HUES48 (cell line): ENCODE data around the gene SLC28A1.

Experiments used
- H3K27ac ChIP-seq: one replicate; pipeline ENCODE4 v1.7.0; 2013; ENCODE audit warnings: low read depth, low read length, inconsistent platforms
- H3K27me3 ChIP-seq: 2 replicates; pipeline ENCODE4 v1.6.1; 2013; ENCODE audit warnings: mild to moderate bottlenecking, low read length; ENCODE audit not compliant: control insufficient read depth, insufficient read depth
- H3K36me3 ChIP-seq: 2 replicates; pipeline ENCODE4 v1.6.1; 2013; ENCODE audit warnings: low read length; ENCODE audit not compliant: control insufficient read depth, insufficient read depth
- H3K4me1 ChIP-seq: 2 replicates; pipeline ENCODE4 v1.6.1; 2013; ENCODE audit warnings: mild to moderate bottlenecking, low read length; ENCODE audit not compliant: control insufficient read depth, insufficient read depth
- H3K4me3 ChIP-seq: 2 replicates; pipeline ENCODE4 v1.5.1; 2013; ENCODE audit warnings: mild to moderate bottlenecking, low read depth, low read length
- H3K9ac ChIP-seq: 2 replicates; pipeline ENCODE4 v1.6.1; 2013; ENCODE audit warnings: mild to moderate bottlenecking, low read depth, low read length, moderate library complexity
- H3K9me3 ChIP-seq: 2 replicates; pipeline ENCODE4 v1.6.1; 2013; ENCODE audit warnings: low read length; ENCODE audit not compliant: control insufficient read depth, insufficient read depth

SLC28A1 gene

DNA sequence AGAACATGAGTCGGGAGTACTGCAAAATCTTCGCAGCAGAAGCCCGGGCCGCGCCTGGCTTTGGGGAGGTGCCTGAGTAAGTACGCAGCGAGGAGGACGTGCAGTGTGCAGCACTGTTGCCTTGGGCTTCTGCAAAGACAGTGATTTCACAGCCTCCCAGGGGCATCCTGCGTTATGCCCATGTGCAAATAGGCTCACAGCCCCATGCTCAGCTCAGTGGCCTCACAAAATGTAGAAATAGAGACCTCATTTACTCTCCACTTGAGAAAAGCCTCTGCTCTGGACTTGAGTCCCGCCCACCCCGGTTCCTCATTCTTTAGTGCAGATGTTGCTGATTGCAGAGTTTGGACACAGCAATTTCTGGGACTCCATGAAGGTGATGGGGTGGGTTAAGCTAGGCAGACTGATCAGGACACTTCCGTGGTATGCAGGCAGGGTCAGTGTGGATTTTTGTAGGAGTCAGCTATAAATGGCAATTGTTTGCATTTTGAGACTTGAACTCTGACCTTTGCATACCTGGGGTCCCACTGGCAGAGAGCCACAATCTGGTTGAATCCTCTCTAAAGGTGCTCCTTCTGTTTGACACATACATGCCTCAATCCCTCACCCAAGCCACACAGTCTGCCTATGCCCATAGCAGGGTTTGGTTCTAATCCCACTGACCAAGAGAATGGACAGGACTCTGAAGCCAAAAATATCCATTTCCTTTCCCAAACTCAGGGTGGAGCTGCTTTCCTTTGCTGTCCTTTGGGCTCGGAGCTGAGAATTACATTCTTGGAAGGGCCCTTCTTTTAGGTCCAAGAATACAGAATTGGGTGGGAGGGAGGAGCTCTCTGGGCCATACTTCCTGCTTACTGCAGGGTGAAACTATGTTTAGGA lies 20.7 kb upstream of the SLC28A1 start:
- Histone ChIP-seq H3K27me3 (no peaks in the 10 kb centered on the region), H3K4me1 (no peaks in the 10 kb centered on the region), H3K4me3 (no peak overlapping the region), H3K36me3 (peaks cover 28% of the 10 kb centered on the region), H3K9ac (no peak overlapping the region), H3K9me3 (no peaks in the 10 kb centered on the region), H3K27ac (no peak overlapping the region)

DNA sequence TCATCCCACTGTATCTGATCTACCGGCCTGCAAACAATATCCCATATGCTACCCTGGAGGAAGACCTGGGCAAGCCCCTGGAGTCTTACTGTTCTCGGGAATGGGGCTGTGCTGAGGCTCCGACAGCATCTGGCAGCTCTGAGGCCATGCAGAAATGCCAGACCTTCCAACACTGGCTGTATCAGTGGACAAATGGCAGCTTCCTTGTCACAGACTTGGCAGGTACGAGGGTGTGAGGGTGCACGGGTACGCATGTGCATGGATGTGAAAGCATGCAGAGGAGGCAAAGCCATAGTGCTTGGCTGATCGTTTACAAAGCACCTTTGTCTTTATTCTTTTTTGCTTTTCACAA lies 20.0 kb upstream of the SLC28A1 start:
- H3K27me3 ChIP-seq, result no peaks in the 10 kb centered on the region
- no peak overlapping the region for H3K4me3 ChIP-seq
- H3K36me3 ChIP-seq, result peaks cover 23% of the 10 kb centered on the region; the same call in 1 of the 2 replicates
- no peak overlapping the region for H3K27ac ChIP-seq
- no peaks in the 10 kb centered on the region for H3K4me1 ChIP-seq
- no peaks in the 10 kb centered on the region for H3K9me3 ChIP-seq
- no peak overlapping the region for H3K9ac ChIP-seq

DNA sequence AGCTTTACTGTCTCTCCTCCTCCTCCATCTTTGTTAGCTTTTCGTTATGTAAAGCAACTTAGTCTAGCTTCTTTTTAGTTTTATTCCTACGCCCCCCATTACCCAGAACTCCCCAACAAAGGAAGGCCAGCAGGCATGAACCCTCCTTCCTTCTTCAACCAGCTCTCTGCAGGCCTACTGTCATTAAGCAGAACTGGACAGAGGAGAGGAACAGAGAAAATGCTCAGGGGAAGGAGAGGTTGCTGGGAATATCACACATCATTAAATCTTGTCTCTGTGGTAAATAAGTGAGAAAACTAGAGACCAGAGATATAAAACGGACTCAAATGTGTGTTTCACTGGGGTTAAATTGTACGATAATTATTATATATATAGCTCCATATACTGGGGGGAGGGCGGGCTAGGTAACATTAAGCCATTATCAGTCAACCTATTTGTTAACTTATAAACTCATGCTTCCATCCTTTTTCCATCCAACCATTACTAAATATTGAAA lies 19.3 kb upstream of the SLC28A1 start:
- H3K27me3 ChIP-seq, result no peaks in the 10 kb centered on the region
- no peak overlapping the region for H3K4me3 ChIP-seq
- no peak overlapping the region for H3K9ac ChIP-seq
- H3K4me1 ChIP-seq, result no peaks in the 10 kb centered on the region
- no peaks in the 10 kb centered on the region for H3K9me3 ChIP-seq
- peaks cover 23% of the 10 kb centered on the region; the same call in 1 of the 2 replicates for H3K36me3 ChIP-seq
- no peak overlapping the region for H3K27ac ChIP-seq

DNA sequence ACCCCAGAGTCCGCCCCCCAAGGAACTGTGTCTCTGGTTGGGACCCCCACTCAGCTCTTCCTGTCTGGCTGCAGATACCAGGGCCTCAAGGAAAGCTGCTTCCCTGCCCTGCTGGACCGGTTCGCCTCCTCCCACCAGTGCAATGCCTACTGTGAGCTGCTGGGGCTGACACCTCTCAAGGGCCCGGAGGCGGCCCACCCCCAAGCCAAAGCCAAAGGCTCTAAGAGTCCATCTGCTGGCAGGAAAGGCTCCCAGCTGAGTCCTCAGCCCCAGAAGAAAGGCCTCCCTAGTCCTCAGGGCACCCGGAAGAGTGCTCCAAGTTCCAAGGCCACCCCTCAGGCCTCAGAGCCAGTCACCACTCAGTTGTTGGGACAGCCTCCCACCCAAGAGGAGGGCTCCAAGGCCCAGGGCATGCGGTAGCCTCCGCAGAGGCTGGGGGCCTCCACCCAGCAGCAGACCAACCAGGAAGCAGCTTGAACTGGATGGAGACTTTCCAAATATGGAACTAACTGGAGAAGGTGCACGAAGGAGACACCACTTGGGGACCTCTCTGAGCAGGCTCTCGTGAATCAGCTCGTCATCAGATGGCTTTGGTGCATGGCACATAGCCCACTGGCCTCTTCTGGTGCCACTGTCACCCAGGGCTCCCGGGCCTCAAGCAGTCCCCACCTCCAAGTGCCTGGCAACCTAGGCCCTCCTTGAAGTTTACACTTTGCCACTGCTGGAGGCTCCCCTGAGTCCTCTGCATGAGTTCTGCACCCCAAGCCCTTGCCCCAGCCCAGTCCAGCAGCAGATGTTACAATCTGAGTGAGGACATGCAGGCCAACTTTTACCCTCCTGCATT lies 16.2 kb upstream of the SLC28A1 start:
- Histone ChIP-seq H3K36me3 (peaks cover 23% of the 10 kb centered on the region; the same call in 1 of the 2 replicates), H3K9ac (no peak overlapping the region), H3K4me1 (no peaks in the 10 kb centered on the region), H3K4me3 (no peak overlapping the region), H3K27ac (no peak overlapping the region), H3K27me3 (no peaks in the 10 kb centered on the region), H3K9me3 (no peaks in the 10 kb centered on the region)

DNA sequence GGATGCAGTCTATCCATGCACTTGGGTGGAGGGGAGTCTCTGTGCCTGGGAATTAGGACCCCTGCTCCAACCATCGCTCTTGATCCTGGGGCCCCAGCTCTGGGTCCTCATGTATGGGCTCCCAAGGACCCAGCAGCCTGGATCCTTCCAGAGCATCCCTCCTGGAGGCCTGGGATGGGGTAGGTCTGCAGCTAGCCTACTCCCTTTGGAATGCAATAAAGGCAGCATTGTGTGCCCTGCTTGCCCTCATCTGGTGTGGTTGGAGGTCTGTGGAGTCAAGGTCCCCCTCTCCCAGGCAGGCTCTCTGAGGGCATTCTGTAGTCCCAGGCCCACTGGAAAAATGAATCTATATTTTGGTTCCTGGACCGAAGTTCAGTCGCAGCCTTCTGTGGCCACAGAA lies 15.0 kb upstream of the SLC28A1 start:
- Histone ChIP-seq H3K27me3 (no peaks in the 10 kb centered on the region), H3K9me3 (no peaks in the 10 kb centered on the region), H3K27ac (no peak overlapping the region), H3K36me3 (peaks cover 16% of the 10 kb centered on the region; the same call in 1 of the 2 replicates), H3K4me3 (no peak overlapping the region), H3K9ac (no peak overlapping the region), H3K4me1 (no peaks in the 10 kb centered on the region)

DNA sequence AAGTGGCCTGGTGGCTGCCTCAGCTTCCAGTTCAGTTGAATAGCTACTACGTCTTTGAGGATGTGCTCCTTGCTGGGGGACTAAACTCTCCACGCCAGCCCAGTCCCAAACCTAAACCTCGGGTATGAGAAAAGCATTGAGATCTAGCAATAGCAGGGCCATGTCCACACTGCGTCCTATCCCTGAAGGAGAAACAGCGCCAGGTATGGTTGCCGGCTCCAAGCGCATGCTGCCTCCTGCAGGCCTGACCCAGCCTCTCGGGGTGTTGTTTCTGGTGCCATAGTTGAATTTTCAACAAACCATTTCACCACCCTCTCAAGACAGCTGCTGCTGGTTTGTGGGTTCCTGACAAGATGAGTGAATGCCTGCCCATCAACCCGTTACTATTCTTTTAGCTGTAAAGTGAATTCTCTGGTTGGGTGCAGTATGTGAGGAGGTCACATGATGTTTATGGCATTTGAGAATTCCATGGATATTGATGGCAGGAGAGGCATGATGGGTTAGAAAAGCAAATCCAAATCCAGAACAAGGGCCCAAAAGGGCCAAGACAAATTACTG lies 13.0 kb upstream of the SLC28A1 start:
- Histone ChIP-seq H3K9ac (no peak overlapping the region), H3K36me3 (peaks cover 7% of the 10 kb centered on the region; the same call in 1 of the 2 replicates), H3K9me3 (no peaks in the 10 kb centered on the region), H3K27me3 (no peaks in the 10 kb centered on the region), H3K4me1 (no peaks in the 10 kb centered on the region), H3K27ac (no peak overlapping the region), H3K4me3 (no peak overlapping the region)

DNA sequence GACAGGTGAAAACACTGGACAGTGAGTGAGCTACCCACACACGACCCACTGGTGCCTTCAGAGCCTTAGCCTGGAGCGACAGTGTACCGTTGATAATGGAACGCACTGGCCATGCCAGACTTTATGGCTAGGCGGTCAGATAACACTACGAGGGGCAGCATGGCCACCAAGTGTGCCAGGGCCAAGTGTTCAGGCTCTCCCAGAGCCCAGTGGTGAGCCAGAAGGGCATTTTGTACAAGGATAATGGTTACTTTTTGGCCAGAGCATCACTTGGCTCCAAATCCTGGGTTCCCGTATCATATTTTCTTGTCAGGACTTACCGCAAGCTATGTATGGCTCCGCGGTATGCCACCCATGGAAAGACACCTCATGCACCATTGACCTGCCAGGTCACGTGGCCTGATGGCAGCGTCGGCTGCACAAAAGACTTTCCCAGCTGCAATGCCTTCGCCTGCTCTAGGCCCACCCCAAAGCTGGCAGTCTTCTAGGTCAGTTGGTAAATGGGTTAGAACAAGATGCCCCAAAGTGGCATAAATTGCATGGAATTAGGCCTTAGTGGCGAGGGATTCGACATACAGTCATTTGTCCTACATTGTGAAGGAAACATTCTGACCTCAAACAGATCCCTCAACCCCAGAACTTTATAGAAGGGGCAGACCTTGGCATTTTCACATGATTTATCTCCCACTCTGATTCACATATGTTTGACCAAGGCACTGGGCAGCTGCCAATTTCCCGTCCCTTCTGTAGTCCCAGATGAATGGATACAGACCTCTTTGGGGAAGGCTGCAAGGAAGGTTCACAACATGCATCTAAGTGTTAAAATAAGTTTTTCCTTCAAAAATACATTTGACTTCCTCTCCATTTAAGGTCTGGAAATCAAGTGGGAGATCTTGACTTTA lies 12.2 kb upstream of the SLC28A1 start:
- H3K27me3 ChIP-seq, result no peaks in the 10 kb centered on the region
- no peaks in the 10 kb centered on the region for H3K4me1 ChIP-seq
- H3K9ac ChIP-seq, result no peak overlapping the region
- H3K4me3 ChIP-seq, result no peak overlapping the region
- no peak overlapping the region for H3K27ac ChIP-seq
- peaks cover 7% of the 10 kb centered on the region; the same call in 1 of the 2 replicates for H3K36me3 ChIP-seq
- H3K9me3 ChIP-seq, result no peaks in the 10 kb centered on the region

DNA sequence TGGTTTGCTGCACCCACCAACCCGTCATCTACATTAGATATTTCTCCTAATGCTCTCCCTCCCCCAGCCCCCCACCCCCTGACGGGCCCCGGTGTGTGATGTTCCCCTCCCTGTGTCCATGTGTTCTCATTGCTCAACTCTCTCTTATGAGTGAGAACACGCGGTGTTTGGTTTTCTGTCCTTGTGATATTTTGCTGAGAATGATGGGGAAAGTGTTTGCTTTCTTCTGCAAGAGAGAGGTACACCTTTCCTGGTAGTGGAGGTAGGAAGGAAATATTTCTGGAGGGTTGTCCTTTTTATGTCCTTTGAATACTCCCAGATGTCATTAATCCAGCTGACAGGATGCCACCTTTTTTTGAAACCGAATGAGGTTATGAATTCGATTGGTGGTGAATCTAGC lies 10.5 kb upstream of the SLC28A1 start:
- H3K9ac ChIP-seq, result no peak overlapping the region
- H3K4me1 ChIP-seq, result peaks cover 2% of the 10 kb centered on the region; the same call in 1 of the 2 replicates
- no peak overlapping the region for H3K4me3 ChIP-seq
- no peaks in the 10 kb centered on the region for H3K27me3 ChIP-seq
- no peaks in the 10 kb centered on the region for H3K9me3 ChIP-seq
- H3K27ac ChIP-seq, result no peak overlapping the region
- no peaks in the 10 kb centered on the region for H3K36me3 ChIP-seq

DNA sequence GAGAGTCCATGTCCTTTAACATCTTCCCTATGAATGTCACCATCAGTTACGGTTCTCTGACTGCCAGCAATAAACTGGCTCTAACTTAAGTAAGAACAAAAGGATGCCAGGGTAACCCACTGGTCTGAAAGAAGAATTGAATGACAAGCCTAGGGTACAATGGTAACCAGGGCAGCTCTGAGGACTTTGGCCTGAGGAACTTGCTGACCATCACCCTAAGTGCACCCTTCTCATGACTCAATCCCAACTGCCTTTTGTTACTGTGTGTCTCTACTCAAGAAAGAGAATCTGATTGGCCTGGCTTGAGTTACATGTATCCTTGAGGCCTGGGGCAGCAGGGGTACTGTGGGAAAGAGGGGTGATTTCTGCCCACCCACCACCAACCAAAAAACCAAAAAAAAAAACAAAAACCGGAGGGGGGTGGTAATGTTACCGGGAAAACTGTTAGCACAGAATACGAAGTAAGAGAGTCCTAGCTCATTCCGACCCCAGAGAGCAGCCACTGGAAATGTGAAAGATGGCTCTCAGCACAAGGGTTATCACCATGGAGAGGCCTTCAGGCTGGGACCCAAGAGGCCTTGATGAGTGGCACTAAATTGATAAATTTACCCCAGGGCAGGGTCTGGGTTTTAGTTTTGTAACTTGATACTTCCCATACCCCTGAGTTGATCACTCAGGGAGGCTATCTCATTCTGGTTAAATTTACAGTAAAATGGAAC lies 9.3 kb upstream of the SLC28A1 start:
- H3K27me3 ChIP-seq, result no peaks in the 10 kb centered on the region
- no peak overlapping the region for H3K9ac ChIP-seq
- H3K4me3 ChIP-seq, result no peak overlapping the region
- H3K4me1 ChIP-seq, result peaks cover 2% of the 10 kb centered on the region; the same call in 1 of the 2 replicates
- H3K9me3 ChIP-seq, result no peaks in the 10 kb centered on the region
- H3K27ac ChIP-seq, result no peak overlapping the region
- no peaks in the 10 kb centered on the region for H3K36me3 ChIP-seq

DNA sequence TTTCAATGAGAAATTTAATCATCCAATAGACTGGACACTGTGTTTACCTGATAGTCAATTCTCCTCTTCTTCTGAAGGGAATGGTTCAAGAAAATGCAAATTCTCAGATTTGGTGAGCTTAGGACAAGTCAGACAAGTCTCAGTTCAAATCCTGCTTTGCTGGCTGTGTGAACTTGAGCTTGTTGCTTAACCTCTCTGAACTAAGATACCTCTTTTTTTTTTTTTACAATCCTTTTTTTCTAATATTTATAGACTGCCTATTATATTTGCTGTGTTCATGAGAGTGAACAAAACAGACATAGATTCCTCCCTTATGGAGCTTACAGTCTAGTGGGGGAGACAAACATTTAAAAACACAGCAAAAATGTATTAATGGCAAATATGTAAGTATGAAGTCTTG lies 8.2 kb upstream of the SLC28A1 start:
- no peaks in the 10 kb centered on the region for H3K36me3 ChIP-seq
- no peak overlapping the region for H3K4me3 ChIP-seq
- peaks cover 2% of the 10 kb centered on the region; the same call in 1 of the 2 replicates for H3K4me1 ChIP-seq
- H3K27me3 ChIP-seq, result no peaks in the 10 kb centered on the region
- H3K9ac ChIP-seq, result no peak overlapping the region
- H3K9me3 ChIP-seq, result no peaks in the 10 kb centered on the region
- H3K27ac ChIP-seq, result no peak overlapping the region
